ENCODE measurements around the gene GSN.

GSN gene

GRCh38 chr9:121325387-121325786 is 57.4 kb downstream of the GSN start:
- no peak for FAIRE-seq

- FAIRE-seq: no peak
Measured at GRCh38 chr9:121326130-121326838, 58.3 kb downstream of the GSN start.

GRCh38 chr9:121326901-121327613 is 59.1 kb downstream of the GSN start:
- FAIRE-seq: no peak

- FAIRE-seq: no peak
Measured at GRCh38 chr9:121328476-121328875, 60.5 kb downstream of the GSN start.

GRCh38 chr9:121328876-121329681 is 61.1 kb downstream of the GSN start:
- no peak for FAIRE-seq

- FAIRE-seq: no peak
Measured at GRCh38 chr9:121331549-121331948, 63.6 kb downstream of the GSN start.

GRCh38 chr9:121331992-121332685 is 64.2 kb downstream of the GSN start:
- no peak for FAIRE-seq

- no peak for FAIRE-seq
Measured at GRCh38 chr9:121333950-121334773, 66.2 kb downstream of the GSN start.

GRCh38 chr9:121336665-121337064 is 68.7 kb downstream of the GSN start:
- no peak for FAIRE-seq

GRCh38 chr9:121339437-121339836 is 71.5 kb downstream of the GSN start:
- FAIRE-seq: no peak

GRCh38 chr9:121340676-121341392 is 72.9 kb downstream of the GSN start:
- FAIRE-seq: no peak

GRCh38 chr9:121344184-121344583 is 76.2 kb downstream of the GSN start:
- FAIRE-seq: no peak

- FAIRE-seq: no peak
Measured at GRCh38 chr9:121345070-121345469, 77.1 kb downstream of the GSN start.

- no peak for FAIRE-seq
Measured at GRCh38 chr9:121348221-121348620, 80.3 kb downstream of the GSN start.

- FAIRE-seq: no peak
Measured at GRCh38 chr9:121349009-121349408, 81.0 kb downstream of the GSN start.

- FAIRE-seq: no peak
Measured at GRCh38 chr9:121350036-121350435, 82.1 kb downstream of the GSN start.

GRCh38 chr9:121350993-121351561 is 83.1 kb downstream of the GSN start:
- FAIRE-seq: no peak

- FAIRE-seq: no peak
Measured at GRCh38 chr9:121353241-121354061, 85.5 kb downstream of the GSN start.

- FAIRE-seq: no peak
Measured at GRCh38 chr9:121354141-121354540, 86.2 kb downstream of the GSN start.

GRCh38 chr9:121354762-121355161 is 86.8 kb downstream of the GSN start:
- FAIRE-seq: no peak
